ENCODE measurements around the gene TRPC1.

The TRPC1 gene

GRCh38 chr3:142844339-142844977, 120.6 kb downstream of the TRPC1 start:
- DNase-seq (ENCODE audit: low spot score) = peak; percentile 51

GRCh38 chr3:142846779-142847577, 123.1 kb downstream of the TRPC1 start:
- no peak for DNase-seq (ENCODE audit: low spot score)

GRCh38 chr3:142849148-142849547, 125.3 kb downstream of the TRPC1 start:
- no peak for DNase-seq (ENCODE audit: low spot score)

GRCh38 chr3:142850395-142851023, 126.7 kb downstream of the TRPC1 start:
- DNase-seq (ENCODE audit: low spot score) = peak; percentile 53

- DNase-seq (ENCODE audit: low spot score) = no peak
Observed at GRCh38 chr3:142852009-142852408, 128.2 kb downstream of the TRPC1 start.

- DNase-seq (ENCODE audit: low spot score) = peak; percentile 49
Observed at GRCh38 chr3:142853270-142854168, 129.7 kb downstream of the TRPC1 start.

DNA sequence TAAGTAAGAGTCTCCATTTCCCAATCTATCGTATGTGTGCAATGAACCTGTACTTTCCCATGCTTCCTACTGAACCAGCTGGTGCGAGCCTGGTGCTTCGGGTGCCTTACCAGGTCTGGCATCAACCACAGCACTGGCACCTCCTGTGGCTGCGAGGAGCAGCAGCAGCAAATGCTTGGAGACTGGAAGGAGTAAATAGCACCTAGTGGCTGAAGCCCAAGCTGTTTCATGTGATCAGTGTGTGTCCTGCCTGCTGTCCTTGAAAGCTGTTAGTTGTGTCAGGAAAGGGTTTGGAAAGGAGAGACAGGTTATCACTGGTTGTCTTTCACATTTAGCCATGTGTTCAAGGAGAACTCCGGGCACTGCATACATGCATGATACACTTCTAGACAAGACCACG, 133.2 kb downstream of the TRPC1 start:
- peak; percentile 54 for DNase-seq (ENCODE audit: low spot score)
